AG04450 (cell line): ENCODE measurements around the gene GCHFR. TPM values are rescaled to one million over a fixed set of nuclear protein-coding genes. Genes with fewer than 3 reads are reported as not detected.

ENCODE experiments used
- CTCF ChIA-PET: fragments of 300-600, 350-600 bp; formaldehyde crosslinking; extraction: SDS; loops from one replicate; lab custom pipeline; 2022; ENCODE audit warnings: antibody characterized with exemption, inconsistent platforms; lab: Charles Lee
- POLR2A ChIA-PET: fragments of 350-600 bp; formaldehyde crosslinking; extraction: SDS; loops from one replicate; lab custom pipeline; 2021; ENCODE audit warnings: antibody characterized with exemption, inconsistent platforms; lab: Yijun Ruan, JAX
- DNase-seq: peaks from one replicate; pipeline ENCODE4 v3.0.0-alpha.2; 2011; ENCODE audit warnings: low read depth, low spot score
- H3K27ac ChIP-seq: one replicate; pipeline ENCODE4 v1.5.1; 2012; ENCODE audit warnings: low read depth, low read length, control low read depth
- H3K27me3 ChIP-seq: one replicate; pipeline ENCODE4 v1.6.0; 2012; ENCODE audit warnings: low read length; ENCODE audit not compliant: control insufficient read depth, insufficient read depth
- H3K4me3 ChIP-seq: 2 replicates; pipeline ENCODE4 v1.5.1; 2011; ENCODE audit warnings: mild to moderate bottlenecking, low read depth, low read length, control low read depth
- H3K9me3 ChIP-seq: 2 replicates; pipeline ENCODE4 v1.5.1; 2012; ENCODE audit warnings: low read length; ENCODE audit not compliant: control insufficient read depth, insufficient read depth
- polyA plus RNA-seq: library from polyadenylated mRNA; depleted of rRNA; stranded (reverse); fragments of >200 nt; gene quantifications from 2 replicates; pipeline ENCODE4 v1.2.3, GENCODE V29; 2011
- TF ChIP-seq, protein P1 (sequence below): IDR thresholded peaks from 2 replicates; pipeline ENCODE4 v1.5.1; 2011; ENCODE audit warnings: low read depth, low read length, control low read depth, inconsistent platforms

Gene GCHFR
- polyA plus RNA-seq, 1 experiment, result 4.2 TPM

DNA sequence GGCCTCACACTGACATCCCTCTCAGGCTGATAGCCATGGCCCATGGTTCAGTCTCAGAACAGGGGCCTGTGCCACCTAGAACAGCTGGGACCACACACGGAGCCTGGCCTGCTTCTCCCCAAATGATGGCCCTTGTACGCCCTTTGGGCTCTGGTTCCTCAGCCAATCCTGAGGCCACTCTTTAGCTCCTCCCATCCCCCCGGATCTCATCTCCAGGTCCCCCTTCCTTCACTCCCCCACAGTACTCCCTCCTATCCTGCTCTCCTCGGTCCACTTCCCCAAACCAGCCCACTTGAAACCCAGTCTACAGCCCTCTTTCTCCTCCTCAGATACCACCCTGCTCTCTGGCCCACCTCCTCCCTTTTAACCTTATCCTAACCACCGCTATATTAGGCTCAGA lies 25.3 kb downstream of the GCHFR start:
- no peak for DNase-seq
- ChIA-PET CTCF (interaction anchor here (0.7 kb wide), 1 partner anchor 68 kb away, joined by 3 read pairs; no protein-coding TSS in a partner anchor), POLR2A (no interaction called here)

DNA sequence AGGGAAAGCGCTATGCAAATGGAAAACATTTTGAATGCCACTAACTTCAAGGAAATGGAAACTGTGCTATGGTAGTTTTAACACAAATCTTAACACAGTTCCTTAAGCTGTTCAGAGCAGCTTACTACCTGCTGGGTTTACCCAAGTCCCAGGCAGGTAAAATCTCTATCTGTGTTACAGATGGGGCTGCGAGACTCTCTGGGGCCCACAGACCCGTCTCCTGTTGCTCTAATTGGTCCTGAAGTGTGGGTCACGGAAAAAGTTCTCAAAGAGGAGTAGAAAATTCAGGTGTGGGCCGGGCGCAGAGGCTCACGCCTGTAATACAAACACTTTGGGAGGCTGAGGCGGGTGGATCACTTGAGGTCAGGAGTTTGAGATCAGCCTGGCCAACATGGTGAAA lies 26.1 kb downstream of the GCHFR start:
- no peak overlapping the region for H3K4me3 ChIP-seq
- TF ChIP-seq, protein P1, sequence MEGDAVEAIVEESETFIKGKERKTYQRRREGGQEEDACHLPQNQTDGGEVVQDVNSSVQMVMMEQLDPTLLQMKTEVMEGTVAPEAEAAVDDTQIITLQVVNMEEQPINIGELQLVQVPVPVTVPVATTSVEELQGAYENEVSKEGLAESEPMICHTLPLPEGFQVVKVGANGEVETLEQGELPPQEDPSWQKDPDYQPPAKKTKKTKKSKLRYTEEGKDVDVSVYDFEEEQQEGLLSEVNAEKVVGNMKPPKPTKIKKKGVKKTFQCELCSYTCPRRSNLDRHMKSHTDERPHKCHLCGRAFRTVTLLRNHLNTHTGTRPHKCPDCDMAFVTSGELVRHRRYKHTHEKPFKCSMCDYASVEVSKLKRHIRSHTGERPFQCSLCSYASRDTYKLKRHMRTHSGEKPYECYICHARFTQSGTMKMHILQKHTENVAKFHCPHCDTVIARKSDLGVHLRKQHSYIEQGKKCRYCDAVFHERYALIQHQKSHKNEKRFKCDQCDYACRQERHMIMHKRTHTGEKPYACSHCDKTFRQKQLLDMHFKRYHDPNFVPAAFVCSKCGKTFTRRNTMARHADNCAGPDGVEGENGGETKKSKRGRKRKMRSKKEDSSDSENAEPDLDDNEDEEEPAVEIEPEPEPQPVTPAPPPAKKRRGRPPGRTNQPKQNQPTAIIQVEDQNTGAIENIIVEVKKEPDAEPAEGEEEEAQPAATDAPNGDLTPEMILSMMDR, result no peak
- no peak for DNase-seq
- H3K27me3 ChIP-seq, result no peaks in the 10 kb centered on the region
- no peak overlapping the region for H3K27ac ChIP-seq
- H3K9me3 ChIP-seq, result no peaks in the 10 kb centered on the region
- ChIA-PET CTCF (no interaction called here), POLR2A (no interaction called here)

More for the DNA sequence above, 25.3 kb downstream of the GCHFR start:
- Histone ChIP-seq H3K27me3 (no peaks in the 10 kb centered on the region), H3K27ac (no peak overlapping the region), H3K9me3 (no peaks in the 10 kb centered on the region), H3K4me3 (no peak overlapping the region)
- TF ChIP-seq, protein P1, result no peak

DNA sequence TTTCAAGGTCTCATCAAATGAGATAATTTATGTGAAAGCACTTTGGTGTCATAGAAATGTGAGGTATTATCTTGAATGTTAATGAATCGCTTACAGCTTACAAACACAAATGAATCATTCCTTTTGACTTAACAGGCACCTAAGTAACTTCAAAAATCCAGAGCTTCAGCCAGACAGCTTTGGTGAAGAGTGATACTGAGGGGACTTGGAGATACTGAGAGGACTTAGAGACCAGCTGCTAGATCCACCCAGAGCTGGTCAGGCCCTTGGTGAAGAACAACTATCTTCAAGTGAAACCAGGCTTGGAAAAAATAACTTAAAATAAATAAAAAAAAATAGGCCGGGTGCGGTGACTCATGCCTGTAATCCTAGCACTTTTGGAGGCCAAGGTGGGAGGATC lies 26.9 kb downstream of the GCHFR start:
- Histone ChIP-seq H3K27ac (no peak overlapping the region), H3K4me3 (no peak overlapping the region), H3K9me3 (no peaks in the 10 kb centered on the region), H3K27me3 (no peaks in the 10 kb centered on the region)
- POLR2A ChIA-PET, result no interaction called here
- TF ChIP-seq, protein P1, result no peak
- CTCF ChIA-PET, result interaction anchor here (0.6 to 1.0 kb wide), 3 partner anchors 69 to 134 kb away, joined by 3 to 4 read pairs (median 3); no protein-coding TSS in a partner anchor
- no peak for DNase-seq

DNA sequence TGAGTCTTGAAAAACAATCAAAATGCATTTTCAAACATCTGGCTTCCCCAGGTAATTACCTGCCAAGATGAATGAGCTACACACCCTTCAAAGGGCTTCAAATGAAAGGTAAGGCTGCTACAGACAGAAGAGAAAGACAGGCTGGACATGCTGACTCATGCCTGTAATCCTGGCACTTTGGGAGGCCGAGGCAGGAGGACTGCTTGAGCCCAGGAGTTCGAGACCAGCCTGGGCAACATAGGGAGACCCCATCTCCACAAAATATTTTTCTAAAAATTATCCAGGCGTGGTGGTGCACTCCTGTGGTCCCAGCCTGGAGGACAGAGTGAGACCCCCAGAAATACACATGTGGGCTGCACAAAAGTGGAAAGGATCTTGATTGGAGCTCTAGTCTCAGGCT lies 28.5 kb downstream of the GCHFR start:
- DNase-seq, result no peak
- POLR2A ChIA-PET, result no interaction called here
- Histone ChIP-seq H3K9me3 (no peaks in the 10 kb centered on the region), H3K4me3 (no peak overlapping the region), H3K27ac (no peak overlapping the region), H3K27me3 (no peaks in the 10 kb centered on the region)
- TF ChIP-seq, protein P1, result no peak
- CTCF ChIA-PET, result interaction anchor here (0.5 to 2.2 kb wide), 7 partner anchors 9 to 471 kb away, joined by 3 to 5 read pairs (median 4); partner anchors contain the start of gene RHOV

DNA sequence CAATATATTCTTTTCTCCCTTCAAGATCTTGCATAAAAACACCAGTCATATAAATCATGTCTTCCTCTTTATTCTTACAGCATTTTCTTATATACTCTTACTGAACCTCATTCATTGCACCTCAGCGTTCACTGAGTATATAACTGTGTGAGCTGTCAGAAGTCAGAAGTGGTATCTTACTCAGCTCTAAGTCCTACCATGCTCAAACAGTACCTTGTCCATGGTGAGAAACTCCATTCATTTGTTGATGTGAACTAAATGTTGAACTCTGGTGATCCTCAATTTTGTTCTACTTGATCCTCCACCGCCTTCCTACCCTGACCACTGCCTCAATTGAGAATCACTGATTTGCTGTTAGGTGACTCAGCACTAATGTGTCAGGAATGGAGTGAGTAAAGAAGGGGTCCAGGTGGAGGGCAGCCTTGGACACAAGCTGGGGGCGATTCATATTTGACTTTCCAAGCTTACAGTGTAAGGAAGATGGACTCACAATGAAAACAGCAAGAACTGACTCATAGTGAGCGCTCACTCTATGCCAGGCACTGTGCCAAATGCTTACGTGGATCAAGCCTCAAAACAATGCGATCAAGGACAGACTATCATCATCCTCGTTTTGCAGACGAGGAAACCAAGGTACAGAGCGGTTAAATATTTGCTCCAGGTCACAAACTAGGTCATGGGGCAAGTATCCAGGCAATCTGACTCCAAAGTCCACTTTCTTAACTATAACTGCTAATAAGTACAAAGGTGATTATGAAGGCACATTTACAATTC lies 29.5 kb downstream of the GCHFR start:
- CTCF ChIA-PET, result interaction anchor here (0.5 to 2.2 kb wide), 7 partner anchors 8 to 1358 kb away, joined by 3 to 5 read pairs (median 3); partner anchors contain the start of gene RHOV
- peak; percentile 91 for DNase-seq
- TF ChIP-seq, protein P1, result no peak
- H3K9me3 ChIP-seq, result no peaks in the 10 kb centered on the region
- POLR2A ChIA-PET, result interaction anchor here (0.6 kb wide), 1 partner anchor 581 kb away, joined by 6 read pairs; no protein-coding TSS in a partner anchor
- peak overlapping the region; percentile 7; the same call in 1 of the 2 replicates for H3K4me3 ChIP-seq
- H3K27me3 ChIP-seq, result no peaks in the 10 kb centered on the region
- H3K27ac ChIP-seq, result peak overlapping the region; percentile 82
